WTC11 (cell line): ENCODE data around the gene PSTK. TPM values are rescaled to one million over a fixed set of nuclear protein-coding genes. Genes with fewer than 3 reads are reported as not detected.
A peak's percentile ranks its signal among the peaks of the same experiment; 100 is the strongest.

Experiments
- ATAC-seq: fragments of 200-7000 bp; cut with Tn5 transposase; 2 replicates; pipeline ENCODE4 v1.10.0; 2021; ENCODE audit warnings: mild to moderate bottlenecking, moderate library complexity
- CTCF ChIA-PET: fragments of 300-600 bp; sonication (Branson Sonifier 250); formaldehyde crosslinking; loops from one replicate; lab custom pipeline; 2021; ENCODE audit warnings: antibody characterized with exemption; lab: Charles Lee
- POLR2A ChIA-PET: fragments of 350-600 bp; sonication (Branson Sonifier 250); formaldehyde crosslinking; loops from one replicate; lab custom pipeline; 2021; ENCODE audit warnings: antibody characterized with exemption; lab: Charles Lee
- DNase-seq: peaks from one replicate; pipeline ENCODE4 v3.0.0; 2021; ENCODE audit warnings: low spot score
- H3K27ac Mint-ChIP-seq: 2 replicates; pipeline ENCODE4 v1.8.0; 2021; ENCODE audit warnings: mixed read lengths
- H3K27me3 Mint-ChIP-seq: 2 replicates; pipeline ENCODE4 v1.8.0; 2021; ENCODE audit warnings: low read depth, mild to moderate bottlenecking, moderate library complexity, mixed read lengths
- H3K36me3 Mint-ChIP-seq: 2 replicates; pipeline ENCODE4 v1.8.0; 2021; ENCODE audit warnings: mixed read lengths
- H3K4me1 Mint-ChIP-seq: 2 replicates; pipeline ENCODE4 v1.8.0; 2022; ENCODE audit warnings: mixed read lengths
- H3K4me3 Mint-ChIP-seq: 2 replicates; pipeline ENCODE4 v1.8.0; 2021; ENCODE audit warnings: mild to moderate bottlenecking, moderate library complexity, mixed read lengths
- H3K9me3 Mint-ChIP-seq: 2 replicates; pipeline ENCODE4 v1.8.0; 2021; ENCODE audit warnings: mixed read lengths
- ATF6 ChIP-seq: sonication (generic); formaldehyde crosslinking; IDR thresholded peaks from 2 replicates; pipeline ENCODE4 v1.8.1; 2023; ENCODE audit warnings: mild to moderate bottlenecking, missing genetic modification reagents
- E2F4 ChIP-seq: sonication (generic); formaldehyde crosslinking; IDR thresholded peaks from 2 replicates; pipeline ENCODE4 v1.8.1; 2022; ENCODE audit warnings: low read depth, mild to moderate bottlenecking, moderate library complexity, missing genetic modification reagents, borderline replicate concordance
- HMGA2 ChIP-seq: fragments of 250-450 bp; sonication (Bioruptor Pico); IDR thresholded peaks from 2 replicates; pipeline ENCODE4 v1.4.0; 2021; ENCODE audit warnings: mild to moderate bottlenecking, moderate library complexity
- IRF2 ChIP-seq: sonication (generic); formaldehyde crosslinking; IDR thresholded peaks from 2 replicates; pipeline ENCODE4 v1.8.0; 2022; ENCODE audit warnings: low read depth, missing genetic modification reagents, borderline replicate concordance
- JAZF1 ChIP-seq: fragments of 250-450 bp; sonication (Bioruptor Pico); IDR thresholded peaks from 2 replicates; pipeline ENCODE4 v1.9.0; 2021; ENCODE audit warnings: moderate library complexity, mild to moderate bottlenecking, inconsistent platforms
- JUN ChIP-seq: sonication (generic); formaldehyde crosslinking; IDR thresholded peaks from 2 replicates; pipeline ENCODE4 v1.8.0; 2023; ENCODE audit warnings: mild to moderate bottlenecking, missing genetic modification reagents
- NR1H2 ChIP-seq: sonication (generic); formaldehyde crosslinking; IDR thresholded peaks from 2 replicates; pipeline ENCODE4 v1.9.0; 2021; ENCODE audit warnings: mild to moderate bottlenecking, moderate library complexity, missing genetic modification reagents
- NR3C1 ChIP-seq: sonication (generic); formaldehyde crosslinking; conservative IDR thresholded peaks from 2 replicates; pipeline ENCODE4 v1.8.1; 2023; ENCODE audit warnings: low read depth, mild to moderate bottlenecking, missing genetic modification reagents
- RELA ChIP-seq: sonication (generic); formaldehyde crosslinking; IDR thresholded peaks from 2 replicates; pipeline ENCODE4 v1.8.1; 2022; ENCODE audit warnings: missing genetic modification reagents, mild to moderate bottlenecking, borderline replicate concordance
- RORB ChIP-seq: fragments of 250-450 bp; sonication (Bioruptor Pico); IDR thresholded peaks from 2 replicates; pipeline ENCODE4 v1.9.0; 2021; ENCODE audit warnings: mild to moderate bottlenecking
- TEAD1 ChIP-seq: sonication (generic); formaldehyde crosslinking; IDR thresholded peaks from 2 replicates; pipeline ENCODE4 v1.8.0; 2022; ENCODE audit warnings: mild to moderate bottlenecking, missing genetic modification reagents
- ZNF219 ChIP-seq: sonication (generic); formaldehyde crosslinking; IDR thresholded peaks from 2 replicates; pipeline ENCODE4 v1.8.0; 2023; ENCODE audit warnings: missing genetic modification reagents, mild to moderate bottlenecking, borderline replicate concordance
- ZNF281 ChIP-seq: sonication (generic); formaldehyde crosslinking; IDR thresholded peaks from 2 replicates; pipeline ENCODE4 v1.8.0; 2023; ENCODE audit warnings: mild to moderate bottlenecking, missing genetic modification reagents
- total RNA-seq: library from RNA; stranded (reverse); gene quantifications from 3 replicates; pipeline ENCODE4 v1.2.3, GENCODE V29; 2021
- TF ChIP-seq, protein P1 (sequence below): sonication (generic); formaldehyde crosslinking; IDR thresholded peaks from 2 replicates; pipeline ENCODE4 v1.8.1; 2022; ENCODE audit warnings: low read depth, missing genetic modification reagents, borderline replicate concordance
- TF ChIP-seq, protein P2 (sequence below): sonication (generic); formaldehyde crosslinking; IDR thresholded peaks from 2 replicates; pipeline ENCODE4 v1.8.0; 2023; ENCODE audit warnings: missing genetic modification reagents
- TF ChIP-seq, protein P3 (sequence below): sonication (generic); formaldehyde crosslinking; conservative IDR thresholded peaks from 2 replicates; pipeline ENCODE4 v1.8.1; 2022; ENCODE audit warnings: mild to moderate bottlenecking, missing genetic modification reagents
- TF ChIP-seq, protein P4 (sequence below): sonication (generic); formaldehyde crosslinking; conservative IDR thresholded peaks from 2 replicates; pipeline ENCODE4 v1.8.1; 2023; ENCODE audit warnings: mild to moderate bottlenecking, low read depth, missing genetic modification reagents, moderate library complexity

PSTK gene
- total RNA-seq, 1 experiment from 2014 or later: 4.0 TPM

- ChIA-PET CTCF (interaction anchor here (1.6 kb wide), 1 partner anchor 28 kb away, joined by 4 read pairs; no protein-coding TSS in a partner anchor), POLR2A (interaction anchor here (1.4 kb wide), 1 partner anchor 75 kb away, joined by 3 read pairs; no protein-coding TSS in a partner anchor)
- no peak for ATAC-seq
- peaks cover 11% of the 10 kb centered on the region for H3K4me1 Mint-ChIP-seq
- H3K4me3 Mint-ChIP-seq: peak overlapping the region; percentile 73; the same call in 1 of the 2 replicates
- no peak overlapping the region for H3K27ac Mint-ChIP-seq
- peaks cover 16% of the 10 kb centered on the region for H3K9me3 Mint-ChIP-seq
- peaks cover 47% of the 10 kb centered on the region for H3K27me3 Mint-ChIP-seq
- no peak for TF ChIP-seq NR1H2 (CRISPR knock-in tag)
- no peak for TF ChIP-seq E2F4 (CRISPR knock-in tag)
- TF ChIP-seq NR3C1 (CRISPR knock-in tag): peak; percentile 51; the same call in 1 of the 2 replicates
- TF ChIP-seq, all 79 proteins: peak for 1
- H3K36me3 Mint-ChIP-seq: peaks cover 9% of the 10 kb centered on the region; the same call in 1 of the 2 replicates
- DNase-seq: no peak
These were observed 25.5 kb upstream of the PSTK start for GRCh38 chr10:122954731-122955050.

- ChIA-PET POLR2A (no interaction called here), CTCF (no interaction called here)
- peaks cover 16% of the 10 kb centered on the region for H3K9me3 Mint-ChIP-seq
- no peak overlapping the region for H3K27ac Mint-ChIP-seq
- DNase-seq: no peak
- peaks cover 54% of the 10 kb centered on the region for H3K27me3 Mint-ChIP-seq
- H3K4me1 Mint-ChIP-seq: peaks cover 11% of the 10 kb centered on the region
- no peak for ATAC-seq
- H3K4me3 Mint-ChIP-seq: no peak overlapping the region
- peaks cover 9% of the 10 kb centered on the region; the same call in 1 of the 2 replicates for H3K36me3 Mint-ChIP-seq
- no peak for TF ChIP-seq ZNF219 (CRISPR knock-in tag)
- TF ChIP-seq, protein P1, sequence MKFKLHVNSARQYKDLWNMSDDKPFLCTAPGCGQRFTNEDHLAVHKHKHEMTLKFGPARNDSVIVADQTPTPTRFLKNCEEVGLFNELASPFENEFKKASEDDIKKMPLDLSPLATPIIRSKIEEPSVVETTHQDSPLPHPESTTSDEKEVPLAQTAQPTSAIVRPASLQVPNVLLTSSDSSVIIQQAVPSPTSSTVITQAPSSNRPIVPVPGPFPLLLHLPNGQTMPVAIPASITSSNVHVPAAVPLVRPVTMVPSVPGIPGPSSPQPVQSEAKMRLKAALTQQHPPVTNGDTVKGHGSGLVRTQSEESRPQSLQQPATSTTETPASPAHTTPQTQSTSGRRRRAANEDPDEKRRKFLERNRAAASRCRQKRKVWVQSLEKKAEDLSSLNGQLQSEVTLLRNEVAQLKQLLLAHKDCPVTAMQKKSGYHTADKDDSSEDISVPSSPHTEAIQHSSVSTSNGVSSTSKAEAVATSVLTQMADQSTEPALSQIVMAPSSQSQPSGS: no peak
- TF ChIP-seq RORB (CRISPR knock-in tag): no peak
- TF ChIP-seq, protein P2, sequence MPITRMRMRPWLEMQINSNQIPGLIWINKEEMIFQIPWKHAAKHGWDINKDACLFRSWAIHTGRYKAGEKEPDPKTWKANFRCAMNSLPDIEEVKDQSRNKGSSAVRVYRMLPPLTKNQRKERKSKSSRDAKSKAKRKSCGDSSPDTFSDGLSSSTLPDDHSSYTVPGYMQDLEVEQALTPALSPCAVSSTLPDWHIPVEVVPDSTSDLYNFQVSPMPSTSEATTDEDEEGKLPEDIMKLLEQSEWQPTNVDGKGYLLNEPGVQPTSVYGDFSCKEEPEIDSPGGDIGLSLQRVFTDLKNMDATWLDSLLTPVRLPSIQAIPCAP (CRISPR knock-in tag): no peak
- TF ChIP-seq, protein P3, sequence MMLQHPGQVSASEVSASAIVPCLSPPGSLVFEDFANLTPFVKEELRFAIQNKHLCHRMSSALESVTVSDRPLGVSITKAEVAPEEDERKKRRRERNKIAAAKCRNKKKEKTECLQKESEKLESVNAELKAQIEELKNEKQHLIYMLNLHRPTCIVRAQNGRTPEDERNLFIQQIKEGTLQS (CRISPR knock-in tag): no peak
- no peak for TF ChIP-seq NR3C1 (CRISPR knock-in tag)
- TF ChIP-seq, protein P4, sequence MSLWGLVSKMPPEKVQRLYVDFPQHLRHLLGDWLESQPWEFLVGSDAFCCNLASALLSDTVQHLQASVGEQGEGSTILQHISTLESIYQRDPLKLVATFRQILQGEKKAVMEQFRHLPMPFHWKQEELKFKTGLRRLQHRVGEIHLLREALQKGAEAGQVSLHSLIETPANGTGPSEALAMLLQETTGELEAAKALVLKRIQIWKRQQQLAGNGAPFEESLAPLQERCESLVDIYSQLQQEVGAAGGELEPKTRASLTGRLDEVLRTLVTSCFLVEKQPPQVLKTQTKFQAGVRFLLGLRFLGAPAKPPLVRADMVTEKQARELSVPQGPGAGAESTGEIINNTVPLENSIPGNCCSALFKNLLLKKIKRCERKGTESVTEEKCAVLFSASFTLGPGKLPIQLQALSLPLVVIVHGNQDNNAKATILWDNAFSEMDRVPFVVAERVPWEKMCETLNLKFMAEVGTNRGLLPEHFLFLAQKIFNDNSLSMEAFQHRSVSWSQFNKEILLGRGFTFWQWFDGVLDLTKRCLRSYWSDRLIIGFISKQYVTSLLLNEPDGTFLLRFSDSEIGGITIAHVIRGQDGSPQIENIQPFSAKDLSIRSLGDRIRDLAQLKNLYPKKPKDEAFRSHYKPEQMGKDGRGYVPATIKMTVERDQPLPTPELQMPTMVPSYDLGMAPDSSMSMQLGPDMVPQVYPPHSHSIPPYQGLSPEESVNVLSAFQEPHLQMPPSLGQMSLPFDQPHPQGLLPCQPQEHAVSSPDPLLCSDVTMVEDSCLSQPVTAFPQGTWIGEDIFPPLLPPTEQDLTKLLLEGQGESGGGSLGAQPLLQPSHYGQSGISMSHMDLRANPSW (CRISPR knock-in tag): no peak
- no peak for TF ChIP-seq HMGA2 (CRISPR knock-in tag)
- no peak for TF ChIP-seq TEAD1 (CRISPR knock-in tag)
- no peak for TF ChIP-seq ZNF281 (CRISPR knock-in tag)
- TF ChIP-seq JAZF1 (CRISPR knock-in tag): no peak
- TF ChIP-seq RELA (CRISPR knock-in tag): no peak
- TF ChIP-seq ATF6: no peak
- TF ChIP-seq IRF2 (CRISPR knock-in tag): no peak
- TF ChIP-seq JUN: no peak
These were observed 24.3 kb upstream of the PSTK start for GRCh38 chr10:122955892-122956291.
